H9 (cell line): ENCODE data around the gene PRKAG2. TPM values are rescaled to one million over a fixed set of nuclear protein-coding genes. Genes with fewer than 3 reads are reported as not detected.
A peak's percentile ranks its signal among the peaks of the same experiment; 100 is the strongest.

Experiments
- DNase-seq: peaks from one replicate; pipeline ENCODE4 v3.0.0-alpha.2; 2017
- H2AFZ ChIP-seq: one replicate; pipeline ENCODE4 v1.6.1; 2013; ENCODE audit warnings: mild to moderate bottlenecking, low read length, control low read depth, moderate library complexity
- H2AK5ac ChIP-seq: 2 replicates; pipeline ENCODE4 v1.6.1; 2013; ENCODE audit warnings: low read length, control low read depth, mixed read lengths; ENCODE audit not compliant: insufficient read length
- H2BK120ac ChIP-seq: one replicate; pipeline ENCODE4 v1.6.1; 2013; ENCODE audit warnings: low read depth, mild to moderate bottlenecking, low read length, control low read depth, inconsistent platforms; ENCODE audit not compliant: poor library complexity, severe bottlenecking
- H2BK12ac ChIP-seq: 2 replicates; pipeline ENCODE4 v1.6.1; 2013; ENCODE audit warnings: low read length, control low read depth, mixed read lengths, low read depth; ENCODE audit not compliant: insufficient read length
- H2BK15ac ChIP-seq: 2 replicates; pipeline ENCODE4 v1.6.1; 2013; ENCODE audit warnings: low read depth, low read length, control low read depth
- H2BK20ac ChIP-seq: one replicate; pipeline ENCODE4 v1.6.1; 2013; ENCODE audit warnings: low read depth, mild to moderate bottlenecking, low read length, control low read depth, inconsistent platforms; ENCODE audit not compliant: poor library complexity, severe bottlenecking
- H2BK5ac ChIP-seq: 2 replicates; pipeline ENCODE4 v1.6.1; 2013; ENCODE audit warnings: low read length, control low read depth, mixed read lengths; ENCODE audit not compliant: insufficient read length
- H3K14ac ChIP-seq: 2 replicates; pipeline ENCODE4 v1.6.1; 2013; ENCODE audit warnings: low read length, control low read depth; ENCODE audit not compliant: insufficient read depth
- H3K18ac ChIP-seq: 2 replicates; pipeline ENCODE4 v1.6.1; 2013; ENCODE audit warnings: low read depth, mild to moderate bottlenecking, mixed read lengths, low read length, control low read depth; ENCODE audit not compliant: insufficient read length
- H3K23ac ChIP-seq: 2 replicates; pipeline ENCODE4 v1.6.1; 2013; ENCODE audit warnings: low read length, control low read depth, mixed read lengths, low read depth; ENCODE audit not compliant: insufficient read length
- H3K23me2 ChIP-seq: 2 replicates; pipeline ENCODE4 v1.6.1; 2013; ENCODE audit warnings: low read depth, mild to moderate bottlenecking, mixed read lengths, low read length, control low read depth; ENCODE audit not compliant: insufficient read length, poor library complexity, severe bottlenecking
- H3K27ac ChIP-seq: 2 replicates; pipeline ENCODE4 v1.5.1; 2013; ENCODE audit warnings: low read length, control low read depth, mixed read lengths, low read depth; ENCODE audit not compliant: insufficient read length
- H3K27me3 ChIP-seq: 2 replicates; pipeline ENCODE4 v1.6.1; 2013; ENCODE audit warnings: low read length, control low read depth, inconsistent platforms; ENCODE audit not compliant: insufficient read depth
- H3K4ac ChIP-seq: 2 replicates; pipeline ENCODE4 v1.6.1; 2013; ENCODE audit warnings: low read depth, mild to moderate bottlenecking, control low read depth, inconsistent platforms, low read length, moderate library complexity
- H3K4me1 ChIP-seq: 2 replicates; pipeline ENCODE4 v1.6.1; 2013; ENCODE audit warnings: low read length, control low read depth, inconsistent platforms; ENCODE audit not compliant: insufficient read depth
- H3K4me2 ChIP-seq: 2 replicates; pipeline ENCODE4 v1.6.1; 2013; ENCODE audit warnings: low read length, control low read depth, mixed read lengths; ENCODE audit not compliant: insufficient read length, insufficient read depth
- H3K56ac ChIP-seq: 2 replicates; pipeline ENCODE4 v1.6.1; 2013; ENCODE audit warnings: low read depth, mild to moderate bottlenecking, mixed read lengths, low read length, control low read depth; ENCODE audit not compliant: insufficient read length
- H3K79me1 ChIP-seq: 2 replicates; pipeline ENCODE4 v1.6.1; 2013; ENCODE audit warnings: low read depth, mild to moderate bottlenecking, moderate library complexity, low read length, control low read depth, inconsistent platforms; ENCODE audit not compliant: insufficient read depth, poor library complexity, severe bottlenecking
- H3K79me2 ChIP-seq: 2 replicates; pipeline ENCODE4 v1.6.1; 2013; ENCODE audit warnings: low read length, control low read depth, inconsistent platforms; ENCODE audit not compliant: insufficient read depth
- H3K9ac ChIP-seq: 2 replicates; pipeline ENCODE4 v1.6.1; 2013; ENCODE audit warnings: low read length, control low read depth, mixed read lengths; ENCODE audit not compliant: insufficient read length; ENCODE audit errors: extremely low read depth
- H3K9me3 ChIP-seq: one replicate; pipeline ENCODE4 v1.6.1; 2013; ENCODE audit warnings: low read depth, low read length, inconsistent platforms; ENCODE audit not compliant: control insufficient read depth
- H3T11ph ChIP-seq: one replicate; pipeline ENCODE4 v1.6.1; 2013; ENCODE audit warnings: mild to moderate bottlenecking, low read length, control low read depth, inconsistent platforms
- H4K20me1 ChIP-seq: one replicate; pipeline ENCODE4 v1.6.1; 2013; ENCODE audit not compliant: control insufficient read depth, insufficient read length, insufficient read depth
- H4K5ac ChIP-seq: 2 replicates; pipeline ENCODE4 v1.6.1; 2013; ENCODE audit warnings: low read depth, mild to moderate bottlenecking, mixed read lengths, low read length, control low read depth; ENCODE audit not compliant: insufficient read length
- H4K8ac ChIP-seq: replicated peaks from 2 replicates; pipeline ENCODE4 v1.6.1; 2013; ENCODE audit warnings: low read length, control low read depth, mixed read lengths, low read depth; ENCODE audit not compliant: insufficient read length
- H4K91ac ChIP-seq: 2 replicates; pipeline ENCODE4 v1.6.1; 2013; ENCODE audit warnings: low read depth, mild to moderate bottlenecking, moderate library complexity, mixed read lengths, low read length, control low read depth; ENCODE audit not compliant: insufficient read length
- H3K27ac Mint-ChIP-seq, 3 experiments: 2 replicates in 2 of 3; 3 replicates in 1 of 3; pipeline ENCODE4 v1.8.0; 2020 to 2021; ENCODE audit warnings: mixed read lengths in 3 of 3, mild to moderate bottlenecking in 1 of 3, moderate library complexity in 1 of 3
- H3K27me3 Mint-ChIP-seq: 2 replicates; pipeline ENCODE4 v1.8.0; 2021; ENCODE audit warnings: low read depth, mild to moderate bottlenecking, moderate library complexity, mixed read lengths
- H3K36me3 Mint-ChIP-seq, 3 experiments: 2 replicates in 2 of 3; 3 replicates in 1 of 3; pipeline ENCODE4 v1.8.0; 2020 to 2021; ENCODE audit warnings: low read depth in 3 of 3, mixed read lengths in 3 of 3; ENCODE audit not compliant: insufficient read depth in 1 of 3
- H3K4me1 Mint-ChIP-seq, 2 experiments: 2 replicates each; pipeline ENCODE4 v1.8.0; 2020; ENCODE audit warnings: mixed read lengths in 2 of 2
- H3K4me3 Mint-ChIP-seq, 2 experiments: 2 replicates in 1 of 2; 3 replicates in 1 of 2; pipeline ENCODE4 v1.8.0; 2020 to 2021; ENCODE audit warnings: mild to moderate bottlenecking in 2 of 2, mixed read lengths in 2 of 2, moderate library complexity in 1 of 2
- H3K9me3 Mint-ChIP-seq, 2 experiments: 2 replicates in 1 of 2; 3 replicates in 1 of 2; pipeline ENCODE4 v1.8.0; 2020; ENCODE audit warnings: mild to moderate bottlenecking in 2 of 2, mixed read lengths in 2 of 2, moderate library complexity in 1 of 2
- CTCF ChIP-seq: fragments of 200-600 bp; sonication (generic); conservative IDR thresholded peaks from 3 replicates; pipeline ENCODE4 v1.8.0; 2021; ENCODE audit warnings: antibody characterized with exemption, mild to moderate bottlenecking
- WGBS: extraction: QIAGEN DNeasy Blood & Tissue Kit; methylation state at CpG from one replicate; pipeline ENCODE4 v1.1.7; 2013; ENCODE audit warnings: missing lambda C conversion rate, low lambda C conversion rate, mixed read lengths; ENCODE audit not compliant: insufficient read length; ENCODE audit errors: extremely low coverage; 5-methylcytosine and 5-hydroxymethylcytosine counted together
- total RNA-seq: library from RNA; stranded (reverse); gene quantifications from 2 replicates; pipeline ENCODE4 v1.2.1, GENCODE V29; 2021

PRKAG2 gene
- total RNA-seq, 1 experiment from 2014 or later: 11.8 TPM

GRCh38 chr7:151664268-151664667, 212.6 kb downstream of the PRKAG2 start:
- no peak for DNase-seq
- Histone ChIP-seq H3K4me1 (no peaks in the 10 kb centered on the region), H3K18ac (no peak overlapping the region), H2BK12ac (no peak overlapping the region), H3K79me2 (no peaks in the 10 kb centered on the region), H3K79me1 (no peaks in the 10 kb centered on the region), H2BK20ac (no peak overlapping the region), H2AK5ac (no peak overlapping the region), H3K27me3 (no peaks in the 10 kb centered on the region), H3K9me3 (no peaks in the 10 kb centered on the region), H2BK120ac (no peak overlapping the region), H4K5ac (no peak overlapping the region), H3K4ac (no peak overlapping the region), H3K56ac (no peak overlapping the region), H2BK5ac (no peak overlapping the region), H3K4me2 (no peak overlapping the region), H4K20me1 (no peaks in the 10 kb centered on the region), H4K8ac (no peak overlapping the region), H2AFZ (no peak overlapping the region), H2BK15ac (no peak overlapping the region), H3T11ph (no peak overlapping the region), H4K91ac (no peak overlapping the region), H3K14ac (no peak overlapping the region), H3K27ac (no peak overlapping the region), H3K23ac (no peak overlapping the region), H3K23me2 (no peaks in the 10 kb centered on the region), H3K9ac (no peak overlapping the region)
- WGBS: no CpG with 5 or more reads among the region's 3 CpGs
- Mint-ChIP-seq H3K27me3 (0 out of 2 replicates have a peak, but pooled peaks cover 6% of the 10 kb centered on the region), H3K36me3 (peaks cover 0 to 4% (median 1%) of the 10 kb centered on the region in 3 experiments; a peak in 1 of 7 replicates), H3K4me3 (no peak overlapping the region), H3K4me1 (no peaks in the 10 kb centered on the region), H3K9me3 (peaks cover 2 to 4% of the 10 kb centered on the region in 2 experiments; a peak in 3 of 5 replicates), H3K27ac (peak overlapping the region in 1 of 3 experiments; percentile 1; a peak in 1 of 7 replicates)
- no peak for TF ChIP-seq CTCF
